GM18499 (cell line): ENCODE measurements around the gene TCF12.

Source experiments
- ATAC-seq: cut with Tn5 transposase; IDR thresholded peaks from one replicate; pipeline ENCODE4 v1.9.1; 2021; ENCODE audit warnings: moderate number of reproducible peaks; ENCODE audit not compliant: insufficient read depth, unreplicated experiment

TCF12 gene

GRCh38 chr15:57038040-57038439 is 119.6 kb downstream of the TCF12 start:
- ATAC-seq = no peak

DNA sequence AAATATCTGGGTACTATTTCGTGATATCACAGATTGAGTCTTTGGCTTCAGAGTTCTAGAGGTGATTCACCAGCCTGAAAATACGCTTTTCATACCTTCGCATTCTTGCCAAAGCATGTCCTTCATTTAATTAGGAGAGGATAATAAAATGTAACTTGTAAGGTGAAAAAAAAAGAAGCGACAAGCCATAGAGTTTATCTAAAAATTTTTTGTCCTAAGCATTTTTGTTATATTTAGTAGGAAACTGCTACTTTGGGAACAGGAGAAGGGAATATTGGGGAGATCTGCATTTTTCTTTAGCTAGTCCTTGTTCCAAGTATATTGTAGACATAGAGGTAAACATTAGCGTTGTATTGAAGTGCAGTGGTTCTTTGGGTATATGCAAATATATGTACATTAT is 120.1 kb downstream of the TCF12 start:
- no peak for ATAC-seq

DNA sequence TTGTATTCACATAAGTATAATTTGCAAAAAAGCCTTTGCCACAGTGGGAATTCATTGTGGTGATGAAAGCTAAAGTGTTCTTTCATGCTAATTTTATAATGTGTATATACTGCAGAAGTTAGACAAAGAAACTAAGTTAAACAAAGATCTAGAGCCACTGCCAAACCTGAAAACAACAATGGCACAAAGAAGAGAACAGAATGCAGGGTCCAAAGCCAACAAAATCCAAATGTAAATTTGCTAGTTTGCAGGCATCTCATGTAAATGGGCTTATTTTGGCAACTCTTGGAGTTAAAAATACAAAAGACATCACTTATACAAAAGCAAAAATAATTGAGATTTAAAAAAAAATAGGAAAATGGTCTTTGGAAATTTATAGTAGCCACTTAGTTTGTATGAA is 123.0 kb downstream of the TCF12 start:
- no peak for ATAC-seq

DNA sequence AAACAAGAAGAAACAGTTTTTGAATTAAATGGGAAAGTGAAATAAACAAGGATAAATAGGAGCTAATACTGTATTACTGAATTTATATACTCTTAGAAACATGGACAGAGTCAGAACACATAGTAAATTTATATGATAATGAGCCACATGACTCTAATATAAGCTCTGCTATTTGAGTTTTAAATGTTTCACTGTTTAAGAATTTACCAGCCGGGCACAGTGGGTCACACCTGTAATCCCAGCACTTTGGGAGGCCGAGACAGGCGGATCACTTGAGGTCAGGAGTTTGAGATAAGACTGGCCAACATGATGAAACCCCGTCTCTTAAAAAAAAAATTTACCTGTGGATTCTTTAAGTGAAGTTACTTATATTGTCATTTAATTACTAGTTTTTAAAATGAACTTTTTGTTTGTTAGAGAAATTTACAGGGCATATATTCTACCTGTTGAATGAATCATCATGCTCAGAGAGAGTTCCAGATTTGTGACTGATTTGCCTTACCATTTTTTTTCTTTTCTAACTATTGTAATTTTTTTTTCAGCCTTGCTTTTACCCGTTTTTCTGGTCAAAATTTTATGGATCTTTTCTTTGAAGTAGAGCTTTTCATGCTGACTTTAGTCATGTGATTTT is 125.7 kb downstream of the TCF12 start:
- no peak for ATAC-seq

DNA sequence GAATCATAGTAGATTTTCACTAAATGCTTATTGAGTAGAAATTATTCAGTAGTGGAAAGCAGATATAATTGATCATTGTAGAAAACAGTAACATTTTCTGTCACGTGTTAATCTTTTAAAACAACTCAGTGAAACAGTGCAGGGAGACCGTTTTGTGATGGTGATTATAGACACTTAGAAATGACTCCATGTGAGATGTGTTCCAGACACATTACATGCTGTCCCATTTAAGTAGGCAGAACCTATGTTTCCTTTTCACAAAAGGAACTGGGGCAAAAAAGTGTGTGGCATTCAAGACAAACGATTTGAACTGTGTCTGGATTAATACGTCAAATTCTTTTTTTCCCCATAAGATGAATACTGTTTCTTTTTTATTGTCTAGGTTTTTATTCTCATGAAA is 126.5 kb downstream of the TCF12 start:
- ATAC-seq = no peak

- peak; percentile 81 for ATAC-seq
Observed at GRCh38 chr15:57045741-57046382, 127.4 kb downstream of the TCF12 start.

DNA sequence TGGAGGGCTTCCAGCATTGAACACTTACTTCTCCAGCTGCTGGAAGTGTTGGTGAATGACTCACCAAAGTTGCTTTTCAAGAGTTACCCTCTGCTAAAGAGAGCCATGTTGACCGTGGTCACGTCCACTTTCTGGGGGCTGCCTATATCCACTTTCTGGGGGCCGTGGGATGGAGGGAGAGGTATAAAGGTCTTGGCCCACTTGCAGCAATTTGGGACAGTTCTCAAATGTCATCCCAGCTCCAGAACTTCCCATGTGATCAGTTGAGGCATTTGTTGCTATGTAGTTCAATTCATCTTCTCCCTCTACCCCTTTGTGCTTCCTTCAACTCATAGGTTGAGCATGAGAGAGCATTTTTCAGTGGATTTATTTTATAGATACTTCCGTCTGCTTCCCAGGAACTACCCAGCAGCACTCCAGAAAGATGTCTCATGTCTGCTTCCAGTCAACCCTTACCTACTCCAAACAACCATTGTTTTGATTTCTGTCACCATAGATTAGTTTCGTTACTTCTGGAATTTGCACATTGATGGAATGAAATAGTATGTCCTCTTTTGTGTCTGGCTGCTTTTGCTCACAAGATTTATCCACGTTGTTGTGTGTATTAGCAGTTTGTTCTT is 130.6 kb downstream of the TCF12 start:
- no peak for ATAC-seq

DNA sequence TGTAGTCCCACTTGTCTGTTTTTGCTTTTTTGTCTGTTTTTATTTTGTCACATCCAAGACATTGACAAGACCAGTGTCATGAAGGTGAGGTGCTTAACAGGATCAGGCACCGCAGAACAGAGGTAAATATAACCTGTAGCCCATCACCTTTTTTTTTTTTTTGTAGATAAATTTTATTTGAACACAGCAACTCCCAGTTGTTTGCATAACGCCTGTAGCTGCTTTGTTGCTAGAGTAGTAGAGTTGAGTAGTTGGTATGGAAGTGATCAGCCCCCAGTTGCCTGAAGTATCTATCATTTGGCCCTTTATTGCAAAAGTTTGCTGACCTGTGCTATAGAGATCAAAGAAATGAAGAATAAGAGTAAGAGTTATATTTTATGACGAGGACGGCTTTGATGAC is 135.0 kb downstream of the TCF12 start:
- no peak for ATAC-seq

GRCh38 chr15:57054204-57054750 is 135.8 kb downstream of the TCF12 start:
- ATAC-seq = no peak

DNA sequence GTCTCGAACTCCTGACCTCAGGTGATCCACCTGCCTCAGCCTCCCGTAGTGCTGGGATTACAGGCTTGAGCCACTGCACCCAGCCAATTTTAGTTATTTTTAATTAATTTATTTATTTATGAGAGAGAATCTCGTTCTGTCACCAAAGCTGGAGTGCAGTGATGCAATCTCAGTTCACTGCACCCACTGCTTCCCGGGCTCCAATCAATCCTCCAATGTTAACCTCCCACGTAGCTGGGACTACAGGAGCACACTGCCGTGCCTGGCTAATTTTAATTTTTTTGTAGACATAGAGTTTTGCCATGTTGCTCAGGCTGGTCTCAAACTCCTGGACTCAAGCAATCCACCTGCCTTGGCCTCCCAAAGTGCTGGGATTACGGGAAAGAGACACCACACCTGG is 137.9 kb downstream of the TCF12 start:
- no peak for ATAC-seq

GRCh38 chr15:57057134-57057930 is 138.9 kb downstream of the TCF12 start:
- ATAC-seq = no peak

DNA sequence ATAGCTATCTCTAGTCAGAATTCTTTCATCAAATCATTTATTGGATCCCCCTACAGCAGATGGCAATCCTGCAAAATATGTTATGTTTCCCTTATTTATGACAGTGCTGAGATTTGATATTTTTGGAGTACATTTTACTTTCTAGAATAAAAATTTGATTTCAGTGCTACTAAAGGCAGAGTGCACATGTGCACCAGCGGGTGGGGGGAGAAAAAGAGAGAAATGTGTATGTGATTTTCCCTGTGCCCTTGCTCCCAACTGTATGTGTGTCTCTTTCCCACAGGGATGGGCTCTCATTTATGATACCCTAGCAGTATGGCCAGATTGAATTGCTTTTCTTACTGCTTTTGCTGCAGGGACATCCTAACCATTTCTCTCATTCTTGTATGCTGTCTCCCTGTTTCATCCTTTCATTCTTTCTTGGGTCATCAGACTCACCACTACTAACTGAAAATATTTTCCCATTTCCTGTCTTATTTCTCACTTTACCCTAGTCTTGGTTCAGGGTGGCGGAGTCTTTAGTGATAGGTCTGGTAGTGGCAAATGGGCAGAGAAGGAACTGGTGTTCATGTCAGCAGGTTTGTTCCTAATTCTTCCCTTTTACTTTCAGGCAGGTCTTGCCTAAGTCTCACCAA is 140.7 kb downstream of the TCF12 start:
- no peak for ATAC-seq

- ATAC-seq = no peak
Observed at GRCh38 chr15:57060799-57061198, 142.4 kb downstream of the TCF12 start.

DNA sequence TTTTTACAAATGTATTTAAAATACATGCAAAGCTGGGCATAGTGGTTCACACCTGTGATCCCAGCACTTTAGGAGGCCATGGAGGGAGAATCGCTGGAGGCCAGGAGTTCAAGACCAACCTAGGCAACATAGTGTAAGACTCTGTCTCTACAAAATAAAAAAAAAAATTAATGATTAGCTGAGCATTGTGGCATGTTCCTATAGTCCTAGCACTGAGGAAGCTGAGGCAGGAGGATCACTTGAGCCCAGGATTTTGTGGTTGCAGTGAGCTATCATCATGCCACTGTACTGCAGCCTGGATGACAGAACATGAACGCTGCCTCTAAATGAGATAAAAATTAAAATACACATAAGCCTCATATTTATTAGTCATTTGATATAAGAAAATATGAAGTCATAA is 142.8 kb downstream of the TCF12 start:
- ATAC-seq = no peak

DNA sequence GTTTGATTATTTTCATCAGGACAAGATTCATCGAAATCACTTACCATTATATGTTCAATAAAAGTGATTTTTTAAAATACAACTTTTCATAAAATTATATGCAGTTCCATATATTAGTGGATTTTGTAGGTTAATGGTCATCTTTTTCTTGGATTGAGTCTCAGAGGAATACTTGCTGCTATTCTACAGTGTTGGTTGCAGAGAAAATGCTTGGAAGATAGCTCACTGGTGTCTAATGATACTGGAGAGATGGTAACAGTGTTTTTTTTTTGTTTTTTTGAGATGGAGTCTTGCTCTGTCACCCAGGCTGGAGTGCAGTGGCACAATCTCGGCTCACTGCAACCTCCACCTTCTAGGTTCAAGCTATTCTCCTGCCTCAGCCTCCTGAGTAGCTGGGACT is 143.3 kb downstream of the TCF12 start:
- ATAC-seq = no peak

DNA sequence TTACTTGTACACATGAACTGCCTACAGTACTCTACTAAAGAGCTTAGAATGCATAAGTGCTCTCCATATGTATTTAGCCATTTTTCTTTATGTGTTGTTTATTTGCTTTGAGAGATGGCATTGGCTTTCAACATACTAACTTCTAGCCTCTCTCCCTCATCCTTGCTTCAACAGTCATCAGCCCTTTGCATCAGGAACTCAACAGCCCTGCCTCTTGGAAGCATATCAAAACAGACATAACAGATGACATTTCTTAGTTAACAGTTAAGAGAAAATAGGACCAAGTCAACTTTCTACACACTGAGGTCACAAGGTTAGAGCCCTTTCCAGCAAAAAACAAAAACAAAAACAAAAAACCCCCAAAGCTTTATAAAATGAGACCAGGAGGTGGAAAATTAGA is 145.6 kb downstream of the TCF12 start:
- no peak for ATAC-seq

DNA sequence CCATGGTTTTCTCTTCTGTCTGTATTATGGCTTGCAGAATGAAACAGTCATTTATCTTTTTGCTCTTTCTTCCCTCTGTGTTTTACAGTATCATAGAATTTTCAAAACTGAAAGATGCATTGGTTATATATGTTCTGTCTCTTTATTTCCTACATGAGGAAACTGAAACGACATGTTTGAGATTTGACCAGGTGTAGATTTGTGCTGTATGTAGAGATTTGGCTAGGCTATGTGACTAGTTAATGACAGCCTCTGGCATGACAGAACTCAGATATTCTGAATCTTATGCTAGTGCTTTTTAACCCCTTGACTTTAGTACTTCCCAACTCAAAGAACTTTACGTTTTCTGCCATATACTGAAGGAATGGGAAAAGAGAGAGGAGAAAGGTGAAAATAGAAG is 151.0 kb downstream of the TCF12 start:
- no peak for ATAC-seq

DNA sequence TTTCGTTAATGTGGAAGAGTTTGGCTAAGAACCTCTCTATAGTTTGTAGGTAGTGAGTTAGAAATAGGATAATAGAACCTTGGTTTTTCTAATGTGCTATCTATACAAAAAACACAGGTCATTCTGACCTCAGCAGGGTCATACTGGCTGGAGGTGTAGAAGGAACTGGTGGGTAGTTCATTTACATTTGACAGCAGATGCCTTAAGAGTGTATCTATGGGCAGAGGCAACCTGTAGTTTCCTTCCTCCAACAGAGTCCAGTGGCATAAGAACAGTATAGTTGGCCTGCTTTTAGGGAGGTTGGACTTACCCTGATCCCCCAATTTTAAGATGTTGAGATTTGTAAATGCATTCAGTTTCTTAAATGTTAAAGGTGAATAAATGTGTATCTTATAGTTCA is 152.2 kb downstream of the TCF12 start:
- ATAC-seq = no peak

DNA sequence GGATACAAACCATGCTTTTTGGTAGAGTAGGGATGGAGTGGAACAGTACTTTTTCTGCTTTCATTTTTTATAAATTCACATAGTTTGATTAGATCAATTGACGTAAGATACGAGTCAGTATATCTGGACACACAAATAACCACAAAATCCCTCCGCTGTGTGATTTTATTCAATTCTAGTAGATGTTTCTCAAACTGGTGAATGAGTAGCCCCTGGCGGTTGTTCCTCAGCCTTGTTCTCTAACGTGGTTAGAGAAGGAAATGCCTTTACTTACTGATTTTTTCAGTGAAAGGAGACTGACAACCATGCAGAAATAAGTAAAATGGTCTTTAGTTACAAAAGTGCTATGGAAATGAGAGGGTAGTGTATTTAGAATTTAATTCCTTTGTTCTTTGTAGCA is 161.0 kb downstream of the TCF12 start:
- ATAC-seq = no peak

GRCh38 chr15:57079931-57080620 is 161.6 kb downstream of the TCF12 start:
- ATAC-seq = no peak
